GM21786 (cell line): ENCODE results near the gene HPDL.
A peak's percentile ranks its signal among the peaks of the same experiment; 100 is the strongest.
"Not testable (repeated sequence)": the region's sequence is repeated elsewhere in the genome, so short reads cannot be mapped to it uniquely, and the experiment has no call there.

Source experiments
- ATAC-seq: cut with Tn5 transposase; IDR thresholded peaks from one replicate; pipeline ENCODE4 v1.9.1; 2021; ENCODE audit not compliant: unreplicated experiment

HPDL gene

GRCh38 chr1:45326627-45327623 lies at the start of gene HPDL:
TSS of gene HPDL (plus strand) at chr1:45326895. CDS start at chr1:45327149, 254 bp downstream.
- peak; percentile 51 for ATAC-seq

GRCh38 chr1:45282351-45282750 lies 44.3 kb upstream of the HPDL start:
- ATAC-seq: no peak

DNA sequence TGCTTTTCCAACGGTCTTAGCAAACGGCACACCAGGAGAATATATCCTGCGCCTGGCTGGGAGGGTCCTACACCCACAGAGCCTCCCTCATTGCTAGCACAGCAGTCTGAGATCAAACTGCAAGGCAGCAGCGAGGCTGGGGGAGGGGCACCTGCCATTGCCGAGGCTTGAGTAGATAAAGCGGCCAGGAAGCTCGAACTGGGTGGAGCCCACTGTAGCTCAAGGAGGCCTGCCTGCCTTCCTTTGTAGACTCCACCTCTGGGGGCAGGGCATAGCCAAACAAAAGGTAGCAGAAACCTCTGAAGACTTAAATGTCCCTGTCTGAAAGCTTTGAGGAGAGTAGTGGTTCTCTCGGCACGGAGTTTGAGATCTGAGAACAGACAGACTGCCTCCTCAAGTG lies 41.8 kb upstream of the HPDL start:
- ATAC-seq: not testable (repeated sequence)

- not testable (repeated sequence) for ATAC-seq
Observed at GRCh38 chr1:45286521-45286920, 40.2 kb upstream of the HPDL start.

GRCh38 chr1:45291002-45291401 lies 35.7 kb upstream of the HPDL start:
- ATAC-seq: not testable (repeated sequence)

DNA sequence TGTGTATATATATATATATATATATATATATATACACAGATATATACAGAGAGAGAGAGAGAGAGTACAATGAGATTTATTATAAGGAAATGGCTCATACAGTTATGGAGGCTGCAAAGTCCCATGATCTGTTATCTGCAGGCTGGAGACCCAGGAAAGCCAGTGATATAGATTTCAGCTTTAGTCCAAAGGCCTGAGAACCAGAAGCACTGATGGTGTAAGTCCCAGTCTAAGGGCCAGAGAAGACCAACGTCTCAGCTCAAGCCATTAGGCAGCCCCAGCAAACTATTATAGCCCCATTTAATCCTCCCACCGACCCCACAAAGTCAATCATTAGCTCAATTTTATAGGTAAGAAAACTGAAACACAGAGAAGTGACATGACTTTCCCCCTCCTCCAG lies 35.0 kb upstream of the HPDL start:
- no peak for ATAC-seq

DNA sequence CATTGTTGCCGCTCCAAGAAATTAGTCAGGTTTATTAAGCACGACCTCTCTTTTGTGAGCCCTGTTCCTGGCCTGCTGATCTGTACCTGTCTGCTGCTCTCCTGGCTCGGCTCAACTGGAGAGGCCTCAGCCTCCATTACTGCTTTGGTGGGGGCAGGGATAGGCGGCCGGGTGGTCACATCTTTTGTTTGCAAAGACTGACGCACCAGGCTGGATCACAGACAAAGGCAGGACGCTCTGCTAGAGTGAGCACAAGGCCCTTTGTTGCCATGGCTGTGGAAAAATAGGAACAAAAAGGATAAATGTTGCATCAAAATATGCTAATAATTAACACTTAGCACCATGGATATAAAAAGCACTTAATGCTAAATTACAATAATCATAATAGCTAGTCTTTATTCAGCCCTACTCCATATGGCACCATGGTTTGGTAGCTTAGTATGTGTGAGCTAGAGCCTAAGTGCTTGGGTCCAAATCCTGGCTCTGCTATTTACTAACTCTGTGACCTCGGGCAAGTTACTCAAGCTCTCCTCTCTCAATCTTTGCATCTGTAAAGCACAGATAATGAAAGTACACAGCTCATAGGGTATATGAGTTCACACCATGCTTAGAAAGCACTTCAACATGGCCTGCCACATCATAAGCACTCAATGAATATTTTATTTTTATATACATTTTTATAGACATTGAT lies 28.9 kb upstream of the HPDL start:
- ATAC-seq: no peak

DNA sequence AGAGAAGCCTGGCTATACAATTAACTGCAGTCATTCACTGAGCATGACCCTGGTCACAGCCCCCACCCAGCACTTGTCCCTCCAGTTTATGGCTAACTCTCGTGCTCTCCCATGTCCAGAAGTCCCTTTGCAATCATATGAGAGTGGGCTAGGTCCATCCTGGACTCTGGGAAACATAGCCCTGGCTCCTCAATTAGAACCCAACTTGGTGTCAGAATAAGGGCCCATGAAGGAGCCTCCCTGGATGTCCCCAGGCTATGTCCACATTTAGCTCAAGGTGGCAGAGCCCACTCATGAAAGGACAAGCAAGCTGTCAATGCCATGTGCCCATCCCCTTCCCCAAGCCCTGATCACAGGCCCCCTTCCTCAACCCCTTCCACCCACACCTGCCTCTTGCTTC lies 27.4 kb upstream of the HPDL start:
- ATAC-seq: no peak

GRCh38 chr1:45299981-45300668 lies 26.6 kb upstream of the HPDL start:
- ATAC-seq: no peak

DNA sequence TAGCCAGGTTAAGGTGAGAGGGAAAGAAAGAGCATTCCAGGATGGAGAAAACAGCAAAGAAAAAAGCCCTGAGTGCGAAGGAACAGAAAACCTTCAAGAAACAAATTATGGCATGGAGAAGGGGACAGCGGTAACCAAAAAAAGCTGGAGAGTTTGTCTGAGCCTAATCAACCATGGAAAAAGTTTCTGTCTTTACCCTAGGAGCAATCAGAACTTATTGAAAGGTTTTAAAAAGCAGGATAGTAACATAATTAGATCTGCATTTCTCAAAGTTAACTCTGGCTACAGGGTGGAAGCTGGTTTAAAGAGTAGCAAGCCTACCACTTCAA lies 26.1 kb upstream of the HPDL start:
- no peak for ATAC-seq

DNA sequence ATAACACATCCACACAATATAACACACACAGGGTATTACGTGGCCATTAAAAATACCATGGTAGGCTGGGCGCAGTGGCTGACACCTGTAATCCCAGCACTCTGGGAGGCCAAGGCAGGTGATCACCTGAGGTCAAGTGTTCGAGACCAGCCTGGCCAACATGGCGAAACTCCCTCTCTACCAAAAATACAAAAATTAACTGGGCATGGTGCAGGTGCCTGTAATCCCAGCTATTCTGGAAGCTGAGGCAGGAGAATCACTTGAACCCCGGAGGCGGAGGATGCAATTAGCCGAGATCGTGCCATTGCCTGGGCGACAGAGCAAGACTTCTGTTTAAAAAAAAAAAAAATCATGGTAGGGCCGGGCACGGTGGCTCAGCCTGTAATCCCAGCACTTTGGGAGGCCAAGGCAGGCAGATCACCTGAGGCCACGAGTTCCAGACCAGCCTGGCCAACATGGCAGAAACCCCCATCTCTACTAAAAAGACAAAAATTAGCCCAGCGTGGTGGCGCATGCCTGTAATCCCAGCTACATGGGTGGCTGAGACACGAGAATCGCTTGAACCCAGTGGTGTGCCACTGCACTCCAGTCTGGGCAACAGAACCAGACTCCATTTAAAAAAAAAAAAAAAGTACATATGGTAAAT lies 24.1 kb upstream of the HPDL start:
- no peak for ATAC-seq

GRCh38 chr1:45303520-45304310 lies 23.0 kb upstream of the HPDL start:
- peak; percentile 58 for ATAC-seq

DNA sequence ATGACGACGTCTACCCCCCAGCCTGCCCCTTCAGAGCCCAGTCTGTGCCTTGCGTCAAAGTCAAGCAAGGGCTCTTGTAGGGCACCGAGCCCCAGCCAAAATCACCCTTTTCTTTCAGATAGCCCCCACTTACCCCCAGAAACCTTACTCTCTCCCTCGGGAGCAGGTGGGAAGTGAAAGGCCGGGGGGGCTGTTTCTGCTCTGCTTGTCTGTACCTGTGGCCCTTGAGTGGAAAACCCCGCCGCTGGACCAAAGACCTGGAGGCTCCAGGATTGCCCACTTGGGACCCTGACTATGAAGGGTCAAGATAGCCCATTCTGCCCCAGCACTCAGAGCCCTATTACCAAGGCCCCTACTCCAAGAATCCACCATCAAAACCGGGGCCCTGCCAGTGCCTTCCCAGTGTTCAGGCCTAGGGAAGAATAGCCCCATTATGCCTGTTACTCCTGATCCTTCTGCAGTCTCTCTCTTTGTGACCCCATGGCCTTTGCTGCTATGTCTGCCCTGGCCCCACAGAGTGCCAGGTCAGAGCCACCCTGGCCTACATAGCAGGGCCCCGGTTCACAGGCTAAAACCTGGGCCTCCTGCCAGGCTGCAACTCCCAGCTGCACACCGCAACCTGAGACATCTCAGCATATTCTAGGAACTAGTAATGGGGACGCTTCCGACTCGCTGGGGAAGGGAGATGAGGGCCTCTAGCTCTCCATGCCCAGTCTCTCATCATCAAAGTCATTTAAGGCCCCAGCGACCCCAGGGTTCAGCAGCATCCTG lies 22.2 kb upstream of the HPDL start:
- ATAC-seq: no peak

DNA sequence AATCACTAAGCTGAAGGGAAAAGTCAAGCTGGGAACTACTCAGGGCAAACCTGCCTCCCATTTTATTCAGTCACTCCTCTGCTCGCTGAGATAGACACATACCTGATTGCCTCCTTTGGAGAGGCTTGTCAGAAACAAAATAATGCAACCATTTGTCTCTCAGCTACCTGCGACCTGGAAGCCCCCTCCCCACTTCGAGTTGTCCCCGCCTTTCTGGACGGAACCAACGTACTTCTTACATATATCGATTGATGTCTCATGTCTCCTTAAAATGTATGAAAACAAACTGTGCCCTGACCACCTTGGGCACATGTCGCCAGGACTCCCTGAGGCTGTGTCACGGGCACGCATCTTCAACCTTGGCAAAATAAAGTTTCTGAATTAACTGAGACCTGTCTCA lies 21.5 kb upstream of the HPDL start:
- no peak for ATAC-seq

GRCh38 chr1:45306319-45306718 lies 20.4 kb upstream of the HPDL start:
- no peak for ATAC-seq

GRCh38 chr1:45306905-45307304 lies 19.8 kb upstream of the HPDL start:
- no peak for ATAC-seq

GRCh38 chr1:45314266-45314665 lies 12.4 kb upstream of the HPDL start:
- no peak for ATAC-seq

GRCh38 chr1:45317166-45317565 lies 9.5 kb upstream of the HPDL start:
- ATAC-seq: no peak

DNA sequence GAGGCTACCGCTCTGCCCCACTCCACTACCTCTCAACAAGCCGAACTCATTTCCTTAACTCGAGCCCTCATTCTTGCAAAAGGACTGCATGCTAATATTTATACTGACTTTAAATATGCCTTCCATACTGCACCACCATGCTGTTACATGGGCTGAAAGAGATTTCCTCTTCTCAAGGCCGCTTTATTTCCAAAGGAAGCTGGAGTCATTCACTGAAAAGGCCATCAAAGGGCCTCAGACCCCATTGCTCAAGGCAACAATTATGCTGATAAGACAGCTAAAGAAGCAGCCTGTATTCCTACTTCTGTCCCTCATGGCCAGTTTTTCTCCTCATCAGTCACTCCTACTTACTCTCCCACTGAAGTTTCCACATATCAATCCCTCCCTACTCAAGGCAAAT lies 6.9 kb upstream of the HPDL start:
- ATAC-seq: no peak

DNA sequence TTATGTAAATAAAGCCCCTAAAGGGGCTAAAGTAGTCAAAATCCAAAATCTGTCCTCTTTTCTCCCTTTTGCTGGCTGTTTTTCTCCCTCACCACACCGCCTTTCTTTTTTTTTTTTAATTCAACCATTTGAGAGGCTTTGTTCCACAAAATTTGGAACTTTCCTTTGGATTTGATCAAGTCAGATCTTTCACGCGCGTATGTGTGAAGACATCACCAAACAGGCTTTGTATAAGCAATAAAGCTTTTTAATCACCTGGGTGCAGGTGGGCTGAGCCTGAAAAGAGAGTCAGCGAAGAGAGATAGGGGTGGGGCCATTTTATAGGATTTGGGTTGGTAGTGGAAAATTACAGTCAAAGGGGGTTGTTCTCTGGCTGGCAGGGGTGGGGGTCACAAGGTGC lies 5.3 kb upstream of the HPDL start:
- no peak for ATAC-seq
